ENCODE results near the gene KLK11. TPM values are rescaled to one million over a fixed set of nuclear protein-coding genes. Genes with fewer than 3 reads are reported as not detected.

KLK11 gene
- total RNA-seq, 2 experiments from 2014 or later = not detected

- no peak for DNase-seq
- H3K27me3 Mint-ChIP-seq = peaks cover 51% of the 10 kb centered on the region
- no peak for TF ChIP-seq CTCF (IDR thresholded peaks at IDR 0.05)
- peaks cover 10% of the 10 kb centered on the region for H3K4me1 Mint-ChIP-seq (ENCODE audit: low read depth)
- H3K4me3 Mint-ChIP-seq = no peak overlapping the region
- no peak for ATAC-seq
- intact Hi-C loops (cut with micrococcal nuclease) = no loop called here
- H3K36me3 Mint-ChIP-seq (ENCODE audit: low read depth) = no peaks in the 10 kb centered on the region
- POLR2A ChIA-PET = no interaction called here
- H3K27ac Mint-ChIP-seq = no peak overlapping the region
- CTCF ChIA-PET = no interaction called here
- H3K9me3 Mint-ChIP-seq = no peaks in the 10 kb centered on the region
Observed at GRCh38 chr19:51014242-51014641, 12.2 kb downstream of the KLK11 start.

GRCh38 chr19:51012661-51013190 is 13.7 kb downstream of the KLK11 start:
- CTCF ChIA-PET = no interaction called here
- peaks cover 6% of the 10 kb centered on the region for H3K4me1 Mint-ChIP-seq (ENCODE audit: low read depth)

GRCh38 chr19:51010066-51010795 is 16.2 kb downstream of the KLK11 start:
- intact Hi-C loops (cut with micrococcal nuclease) = no loop called here
- ChIA-PET POLR2A (no interaction called here), CTCF (no interaction called here)
- H3K4me3 Mint-ChIP-seq = no peak overlapping the region
- DNase-seq (no peak), ATAC-seq (no peak)
- no peaks in the 10 kb centered on the region for H3K9me3 Mint-ChIP-seq
- TF ChIP-seq CTCF (IDR thresholded peaks at IDR 0.05) = no peak
- H3K4me1 Mint-ChIP-seq (ENCODE audit: low read depth) = no peaks in the 10 kb centered on the region
- H3K36me3 Mint-ChIP-seq (ENCODE audit: low read depth) = no peaks in the 10 kb centered on the region
- peaks cover 25% of the 10 kb centered on the region for H3K27me3 Mint-ChIP-seq
- H3K27ac Mint-ChIP-seq = no peak overlapping the region

More at GRCh38 chr19:51012661-51013190, 13.7 kb downstream of the KLK11 start:
- DNase-seq (no peak), ATAC-seq (no peak)
- Mint-ChIP-seq H3K27ac (no peak overlapping the region), H3K4me3 (no peak overlapping the region), H3K27me3 (peaks cover 41% of the 10 kb centered on the region), H3K36me3 (ENCODE audit: low read depth) (no peaks in the 10 kb centered on the region), H3K9me3 (no peaks in the 10 kb centered on the region)
- intact Hi-C loops (cut with micrococcal nuclease) = no loop called here
- no peak for TF ChIP-seq CTCF (IDR thresholded peaks at IDR 0.05)
- POLR2A ChIA-PET = no interaction called here

GRCh38 chr19:51009061-51009891 is 17.1 kb downstream of the KLK11 start:
- Mint-ChIP-seq H3K4me1 (ENCODE audit: low read depth) (no peaks in the 10 kb centered on the region), H3K36me3 (ENCODE audit: low read depth) (no peaks in the 10 kb centered on the region), H3K4me3 (no peak overlapping the region), H3K27ac (no peak overlapping the region), H3K27me3 (peaks cover 15% of the 10 kb centered on the region), H3K9me3 (no peaks in the 10 kb centered on the region)
- TF ChIP-seq CTCF (IDR thresholded peaks at IDR 0.05) = no peak
- no peak for DNase-seq
- no peak for ATAC-seq
- CTCF ChIA-PET = no interaction called here
- intact Hi-C loops (cut with micrococcal nuclease) = no loop called here
- POLR2A ChIA-PET = no interaction called here

GRCh38 chr19:51007488-51007887 is 18.9 kb downstream of the KLK11 start:
- no peaks in the 10 kb centered on the region for H3K9me3 Mint-ChIP-seq
- ChIA-PET CTCF (no interaction called here), POLR2A (no interaction called here)
- DNase-seq (no peak), ATAC-seq (no peak)
- H3K4me1 Mint-ChIP-seq (ENCODE audit: low read depth) = no peaks in the 10 kb centered on the region
- TF ChIP-seq CTCF (IDR thresholded peaks at IDR 0.05) = no peak
- no peak overlapping the region for H3K27ac Mint-ChIP-seq
- intact Hi-C loops (cut with micrococcal nuclease) = no loop called here
- peaks cover 22% of the 10 kb centered on the region for H3K27me3 Mint-ChIP-seq
- no peak overlapping the region for H3K4me3 Mint-ChIP-seq
- no peaks in the 10 kb centered on the region for H3K36me3 Mint-ChIP-seq (ENCODE audit: low read depth)
